Smooth muscle cell (in vitro differentiated cells): ENCODE measurements around the gene ABLIM2. TPM values are rescaled to one million over a fixed set of nuclear protein-coding genes. Genes with fewer than 3 reads are reported as not detected.

ENCODE experiments used
- DNase-seq: peaks from one replicate; lab custom pipeline; 2025; ENCODE audit not compliant: unreplicated experiment; lab: John Stamatoyannopoulos, UW
- H2AFZ ChIP-seq: fragments of 200-600 bp; sonication (generic); 2 replicates; pipeline ENCODE4 v1.6.0; 2016; ENCODE audit warnings: antibody characterized with exemption, low read depth, mild to moderate bottlenecking
- H3F3A ChIP-seq: fragments of 200-600 bp; sonication (generic); 2 replicates; pipeline ENCODE4 v1.6.0; 2017; ENCODE audit warnings: antibody characterized with exemption, low read depth
- H3K27ac ChIP-seq: fragments of 200-600 bp; sonication (generic); 2 replicates; pipeline ENCODE4 v1.5.1; 2016; ENCODE audit warnings: low read depth, mild to moderate bottlenecking
- H3K27me3 ChIP-seq: fragments of 200-600 bp; sonication (generic); 2 replicates; pipeline ENCODE4 v1.6.1; 2016; ENCODE audit warnings: low read depth, mild to moderate bottlenecking
- H3K36me3 ChIP-seq: fragments of 200-600 bp; sonication (generic); 2 replicates; pipeline ENCODE4 v1.5.1; 2016; ENCODE audit warnings: low read depth
- H3K4me1 ChIP-seq: fragments of 200-600 bp; sonication (generic); 2 replicates; pipeline ENCODE4 v1.5.1; 2016; ENCODE audit warnings: low read depth
- H3K4me2 ChIP-seq: fragments of 200-600 bp; sonication (generic); 2 replicates; pipeline ENCODE4 v1.6.0; 2016; ENCODE audit warnings: mild to moderate bottlenecking
- H3K4me3 ChIP-seq: fragments of 200-600 bp; sonication (generic); 2 replicates; pipeline ENCODE4 v1.5.1; 2016; ENCODE audit warnings: mild to moderate bottlenecking
- H3K79me2 ChIP-seq: fragments of 200-600 bp; sonication (generic); 2 replicates; pipeline ENCODE4 v1.6.0; 2016; ENCODE audit warnings: low read depth, mild to moderate bottlenecking
- H3K9ac ChIP-seq: fragments of 200-600 bp; sonication (generic); 2 replicates; pipeline ENCODE4 v1.6.0; 2016; ENCODE audit warnings: low read depth
- H3K9me3 ChIP-seq: fragments of 200-600 bp; sonication (generic); replicated peaks from 2 replicates; pipeline ENCODE4 v1.5.1; 2016; ENCODE audit warnings: low read depth
- H4K20me1 ChIP-seq: fragments of 200-600 bp; sonication (generic); 2 replicates; pipeline ENCODE4 v1.6.0; 2016; ENCODE audit warnings: low read depth
- CTCF ChIP-seq: fragments of 200-600 bp; sonication (generic); IDR thresholded peaks from 2 replicates; pipeline ENCODE4 v1.5.1; 2017; ENCODE audit warnings: borderline replicate concordance, mild to moderate bottlenecking, antibody characterized with exemption; ENCODE audit not compliant: insufficient read depth, poor library complexity, severe bottlenecking
- WGBS: methylation state at CpG from one replicate; pipeline ENCODE4 v1.1.7; 2016; ENCODE audit warnings: low lambda C conversion rate; 5-methylcytosine and 5-hydroxymethylcytosine counted together
- polyA plus RNA-seq: library from polyadenylated mRNA; unstranded; fragments of >200 nt; fragmentation: Nextera tagmentation; extraction: Ambion mirVana; gene quantifications from 2 replicates; pipeline ENCODE4 v1.2.1, GENCODE V29; 2016
- total RNA-seq: library from RNA; depleted of rRNA; stranded (reverse); fragments of >200 nt; gene quantifications from 2 replicates; pipeline ENCODE4 v1.2.3, GENCODE V29; 2014

Gene ABLIM2
- total and polyA plus RNA-seq, 2 experiments from 2014 or later: 0.08 TPM; not detected in 1

- no peaks in the 10 kb centered on the region for H3F3A ChIP-seq
- no peaks in the 10 kb centered on the region for H3K27me3 ChIP-seq
- H3K36me3 ChIP-seq: no peaks in the 10 kb centered on the region
- H3K4me1 ChIP-seq: peaks cover 7% of the 10 kb centered on the region
- H3K4me3 ChIP-seq: no peak overlapping the region
- H3K4me2 ChIP-seq: no peak overlapping the region
- no peaks in the 10 kb centered on the region for H3K79me2 ChIP-seq
- H3K27ac ChIP-seq: no peak overlapping the region
- H2AFZ ChIP-seq: no peak overlapping the region
- DNase-seq: no peak
- H3K9ac ChIP-seq: no peak overlapping the region
- no peaks in the 10 kb centered on the region for H3K9me3 ChIP-seq
- WGBS: 86% methylated on average over 18 of the region's 18 CpGs
- no peaks in the 10 kb centered on the region for H4K20me1 ChIP-seq
- no peak for TF ChIP-seq CTCF
These were observed 109.5 kb downstream of the ABLIM2 start for GRCh38 chr4:8048856-8049676.

GRCh38 chr4:8047837-8048678, 110.6 kb downstream of the ABLIM2 start:
- 89% methylated on average over 21 of the region's 21 CpGs for WGBS
- Histone ChIP-seq H3K27ac (no peak overlapping the region), H3K27me3 (no peaks in the 10 kb centered on the region), H3K36me3 (no peaks in the 10 kb centered on the region), H2AFZ (no peak overlapping the region), H4K20me1 (no peaks in the 10 kb centered on the region), H3F3A (no peaks in the 10 kb centered on the region), H3K4me2 (no peak overlapping the region), H3K4me1 (peaks cover 7% of the 10 kb centered on the region), H3K79me2 (no peaks in the 10 kb centered on the region), H3K4me3 (no peak overlapping the region), H3K9me3 (no peaks in the 10 kb centered on the region), H3K9ac (no peak overlapping the region)
- DNase-seq: no peak
- no peak for TF ChIP-seq CTCF

GRCh38 chr4:8046925-8047541, 111.6 kb downstream of the ABLIM2 start:
- DNase-seq: no peak
- H3K27me3 ChIP-seq: no peaks in the 10 kb centered on the region

More at GRCh38 chr4:8046925-8047541, 111.6 kb downstream of the ABLIM2 start:
- no peak overlapping the region for H3K4me3 ChIP-seq
- H3K9ac ChIP-seq: no peak overlapping the region
- WGBS: 89% methylated on average over 18 of the region's 20 CpGs
- no peak overlapping the region for H2AFZ ChIP-seq
- H3K79me2 ChIP-seq: no peaks in the 10 kb centered on the region
- no peaks in the 10 kb centered on the region for H4K20me1 ChIP-seq
- H3K4me1 ChIP-seq: peaks cover 7% of the 10 kb centered on the region
- no peak overlapping the region for H3K4me2 ChIP-seq
- no peak for TF ChIP-seq CTCF
- H3K36me3 ChIP-seq: no peaks in the 10 kb centered on the region
- H3K9me3 ChIP-seq: no peaks in the 10 kb centered on the region
- H3F3A ChIP-seq: no peaks in the 10 kb centered on the region
- H3K27ac ChIP-seq: no peak overlapping the region
